NCI-H524 (cell line): ENCODE data around the gene RDH14.
A peak's percentile ranks its signal among the peaks of the same experiment; 100 is the strongest.

Experiments used
- DNase-seq, 2 experiments: peaks; one replicate each; lab custom pipeline; 2025; lab: John Stamatoyannopoulos, UW

The RDH14 gene

DNA sequence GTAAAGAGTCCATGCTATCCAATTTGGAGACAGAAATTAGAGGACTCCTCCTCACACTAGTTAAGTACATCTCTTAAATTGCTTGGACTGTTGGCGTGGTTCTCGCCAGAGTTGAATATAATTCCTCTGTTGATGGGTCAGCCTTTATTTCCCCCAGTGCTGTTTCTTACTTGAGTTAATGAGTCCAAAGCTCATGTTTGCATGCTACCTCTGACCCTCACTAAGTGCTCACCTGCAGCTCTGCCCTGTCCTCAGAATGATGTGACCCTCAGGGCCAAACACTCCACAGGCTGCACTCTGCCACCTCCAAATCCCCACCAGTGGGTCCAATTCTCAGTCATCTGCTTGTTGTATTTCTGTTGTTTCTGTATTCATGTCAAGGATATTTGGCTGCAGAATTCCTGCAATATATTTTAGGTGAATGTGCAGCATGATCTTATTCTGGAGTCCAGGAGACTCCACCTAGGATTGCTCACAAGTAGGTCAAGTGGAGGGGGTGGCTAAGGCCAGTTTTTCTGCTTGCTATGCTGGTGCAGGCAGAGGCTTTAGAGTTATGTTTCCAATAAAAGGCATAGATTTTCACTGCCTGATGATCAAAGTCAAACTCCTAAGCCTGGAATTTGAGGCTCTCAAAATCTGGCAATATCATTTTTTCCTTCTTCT, 37.8 kb downstream of the RDH14 start:
- no peak for DNase-seq

DNA sequence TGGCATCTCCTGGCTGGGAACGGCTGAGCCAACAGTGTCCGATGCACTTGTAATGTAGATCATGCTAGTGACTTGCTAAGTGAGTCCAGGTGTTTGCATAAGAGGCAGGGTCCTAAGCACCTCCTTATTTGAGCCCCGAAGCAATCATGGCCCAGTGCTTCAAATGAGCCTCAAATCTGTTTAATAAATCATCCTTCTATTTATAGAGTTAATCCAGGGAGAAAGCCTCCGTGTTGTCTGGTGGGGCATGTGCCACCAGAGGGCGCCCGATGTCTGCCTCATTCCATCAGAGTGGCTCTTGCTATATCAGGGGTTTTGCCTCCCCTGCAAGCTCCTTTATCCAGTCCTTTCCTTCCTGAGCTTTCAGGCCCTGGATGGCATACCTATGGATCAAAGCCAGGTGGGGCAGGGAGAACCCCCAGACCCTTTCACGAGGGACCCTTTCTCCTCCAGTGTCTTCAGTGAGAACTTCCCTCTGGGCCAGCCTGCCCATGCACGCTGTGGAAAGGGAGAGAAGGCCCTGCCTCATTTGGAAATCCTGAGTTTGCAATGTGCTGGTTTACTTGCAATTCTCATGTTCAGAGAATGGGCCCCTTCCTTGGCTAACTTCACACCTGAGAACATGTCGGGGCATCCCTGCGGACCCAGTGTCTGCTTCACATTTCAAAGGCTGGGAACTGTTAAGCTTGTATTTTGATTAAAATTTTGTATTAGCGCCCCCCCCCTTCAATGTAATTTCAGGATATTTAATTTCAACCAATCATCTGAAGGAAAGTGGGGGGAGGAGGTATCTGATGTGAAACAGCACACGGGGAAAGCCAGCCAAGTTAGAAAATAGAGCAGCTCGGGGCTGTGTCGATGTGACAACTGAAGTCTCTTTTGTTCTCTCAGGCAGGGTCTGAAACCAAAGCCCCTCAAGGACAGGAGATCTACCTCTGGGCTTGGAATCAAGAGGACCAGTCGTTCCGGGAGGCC, 39.7 kb downstream of the RDH14 start:
- DNase-seq = peak; percentile 71 to 92

DNA sequence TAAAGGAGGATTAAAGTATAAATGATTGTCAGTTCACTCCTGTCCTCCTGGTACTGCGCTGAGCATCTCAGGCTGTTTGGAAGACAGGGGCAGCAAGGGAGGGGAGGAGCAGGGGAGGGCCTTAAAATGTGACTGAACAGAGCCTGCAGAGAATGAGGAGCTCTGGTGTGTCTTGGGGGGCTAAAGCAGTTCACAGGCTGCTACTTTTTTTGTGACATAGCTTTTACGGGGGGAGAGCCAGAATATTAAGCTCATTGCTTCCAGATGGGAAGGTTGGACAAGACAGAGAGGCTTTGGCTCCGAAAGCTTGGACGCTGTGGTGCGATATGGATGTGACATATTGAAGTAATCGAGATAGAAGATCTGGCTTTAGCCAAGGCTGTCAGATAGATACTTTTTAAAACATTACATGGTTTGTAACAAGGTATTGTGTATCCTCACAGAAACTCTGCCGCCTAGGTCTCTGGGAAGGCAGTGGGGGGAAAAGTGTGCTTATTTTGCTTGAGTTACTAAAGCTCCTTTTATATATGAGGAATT, 40.5 kb downstream of the RDH14 start:
- peak in 1 of 2 experiments; percentile 21 for DNase-seq

DNA sequence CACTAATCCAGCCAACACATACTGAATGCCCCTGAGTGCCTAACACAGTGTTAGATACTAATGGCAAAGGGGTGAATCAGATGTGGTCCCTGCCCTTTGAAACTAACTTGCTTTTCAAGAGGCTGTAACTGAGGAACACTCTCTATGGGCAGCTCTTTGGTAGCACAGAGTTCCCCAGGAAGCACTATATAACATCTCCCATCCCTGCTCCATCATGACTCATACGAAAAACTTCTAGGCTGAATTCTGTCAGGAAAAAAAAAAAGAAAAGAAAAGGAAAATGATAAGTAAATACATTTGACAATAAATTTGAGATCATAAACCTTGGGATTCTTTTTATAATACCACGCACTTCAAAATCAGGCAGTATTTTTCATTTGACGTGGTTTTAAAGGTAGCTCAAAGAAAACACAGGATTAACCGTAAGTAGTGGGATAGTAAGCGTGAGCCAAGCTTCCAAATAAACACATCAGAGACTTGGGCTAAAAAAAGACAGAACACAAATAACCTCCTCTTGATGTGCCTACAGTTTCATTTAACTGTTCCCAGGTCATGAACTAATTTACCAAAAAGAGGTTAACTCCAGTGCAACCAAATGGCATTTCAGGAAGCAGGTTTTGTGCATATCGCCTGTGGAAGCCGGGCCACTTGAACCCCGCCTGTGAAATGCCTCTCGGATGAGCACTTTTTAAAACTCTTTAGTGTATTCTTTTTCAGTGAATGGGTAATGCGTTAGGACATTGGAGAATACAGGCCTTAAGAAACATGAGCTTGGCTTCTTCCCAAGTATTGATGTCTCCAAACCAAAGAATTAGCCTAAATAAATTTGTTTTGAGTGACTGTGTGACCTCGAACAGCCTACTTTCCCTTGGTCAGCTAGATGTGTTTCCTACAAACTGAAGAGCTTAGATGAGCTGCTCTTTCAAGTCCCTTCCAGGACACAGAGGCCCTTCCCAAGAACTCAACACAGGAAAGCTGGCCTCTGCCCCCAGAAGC, 42.0 kb downstream of the RDH14 start:
- no peak for DNase-seq

DNA sequence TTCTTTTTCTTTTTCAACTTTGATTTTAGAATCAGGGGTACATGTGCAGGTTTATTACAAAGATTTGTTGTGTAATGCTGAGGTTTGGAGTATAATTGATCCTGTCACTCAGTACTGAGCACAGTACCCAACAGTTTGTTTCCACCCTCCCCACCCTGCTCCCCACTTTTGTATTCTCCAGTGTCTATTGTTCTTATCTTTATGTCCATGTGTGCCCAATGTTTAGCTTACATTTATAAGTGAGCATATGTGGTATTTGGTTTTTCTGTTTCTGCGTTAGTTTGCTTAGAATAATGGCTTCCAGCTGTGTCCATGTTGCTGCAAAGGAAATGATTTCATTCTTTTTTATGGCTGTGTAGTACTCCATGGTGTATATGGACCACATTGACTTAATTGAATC, 43.1 kb downstream of the RDH14 start:
- DNase-seq = no peak

DNA sequence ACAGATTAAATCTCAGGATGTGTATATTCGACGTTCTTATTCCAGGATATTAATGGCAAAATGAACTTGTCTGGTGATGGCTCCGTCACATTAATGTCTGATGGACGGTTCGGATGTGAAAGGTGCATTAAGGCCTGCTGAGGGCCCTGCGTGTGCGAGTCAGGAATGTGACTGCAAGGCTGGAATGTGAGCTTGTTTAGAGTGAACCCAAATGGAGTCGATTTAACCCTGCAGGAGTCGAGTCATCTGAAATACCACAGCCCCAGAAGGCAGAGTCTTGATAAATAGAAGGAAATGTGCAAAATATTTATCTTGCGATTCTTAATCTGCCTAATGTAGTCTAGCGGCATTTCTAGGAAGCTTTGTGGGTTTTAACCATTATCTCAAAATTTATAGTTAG, 44.3 kb downstream of the RDH14 start:
- DNase-seq = no peak

DNA sequence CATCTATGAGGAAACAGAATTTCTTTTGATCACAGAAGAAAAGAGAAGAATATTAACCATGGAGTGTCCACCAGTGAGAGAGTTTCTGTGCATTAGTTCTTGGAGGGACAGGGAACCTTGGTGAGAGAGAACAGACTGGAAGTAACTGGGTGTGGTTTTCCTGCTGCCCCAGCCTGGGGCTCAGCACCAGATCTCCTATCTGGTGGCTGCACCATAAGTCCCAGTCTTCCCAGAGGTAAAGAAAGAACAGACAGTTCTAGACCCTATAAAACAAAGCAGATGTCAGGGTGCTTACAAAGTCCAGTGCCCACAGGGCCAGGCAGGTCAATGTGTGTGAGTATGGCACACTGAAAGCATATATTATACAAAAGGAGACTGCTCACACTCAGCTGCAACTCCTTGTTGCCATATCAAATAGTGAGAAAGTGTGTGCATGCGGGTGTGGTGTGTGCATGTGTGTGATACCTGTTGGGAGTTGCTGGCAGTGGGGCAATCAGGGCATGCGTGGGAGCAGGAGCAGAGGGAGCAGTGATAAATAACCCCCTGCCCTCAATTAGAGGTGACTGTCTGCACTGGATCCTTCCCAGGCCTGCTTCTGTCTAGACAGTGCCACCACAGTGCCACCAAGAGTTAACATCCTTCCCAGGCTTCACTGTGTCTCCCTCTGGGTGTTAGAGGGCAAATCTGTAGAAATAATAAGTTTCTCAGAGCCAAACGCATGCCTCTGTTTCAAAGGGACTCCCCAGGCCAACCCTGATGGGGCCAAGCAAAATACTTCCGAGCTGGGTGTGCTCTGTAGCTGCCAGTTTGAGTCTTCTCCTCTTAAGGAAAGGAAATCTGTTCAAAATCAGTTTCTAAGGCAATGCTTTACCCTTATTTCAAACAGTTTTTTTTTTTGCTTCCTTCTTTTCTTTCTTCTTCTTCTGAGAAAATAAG, 45.7 kb downstream of the RDH14 start:
- no peak for DNase-seq

DNA sequence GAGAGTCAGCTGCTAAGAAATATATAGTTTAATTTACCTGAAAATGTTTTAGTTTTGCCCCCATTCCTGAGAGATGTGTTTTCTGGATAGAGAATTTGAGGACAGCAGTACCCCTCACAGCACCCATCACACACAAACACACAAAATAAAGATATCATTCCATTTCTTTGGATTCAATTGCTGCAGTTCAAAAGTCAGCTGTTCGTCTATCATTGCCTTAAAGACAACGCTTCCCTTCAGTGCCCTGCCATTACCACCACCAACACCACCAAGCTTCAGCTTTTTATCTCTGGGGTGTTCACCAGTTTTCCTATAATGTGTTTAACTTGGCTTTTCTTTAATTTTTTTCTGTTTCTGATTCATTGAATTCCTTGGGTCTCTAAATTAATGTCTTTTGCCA, 49.7 kb downstream of the RDH14 start:
- DNase-seq = no peak

DNA sequence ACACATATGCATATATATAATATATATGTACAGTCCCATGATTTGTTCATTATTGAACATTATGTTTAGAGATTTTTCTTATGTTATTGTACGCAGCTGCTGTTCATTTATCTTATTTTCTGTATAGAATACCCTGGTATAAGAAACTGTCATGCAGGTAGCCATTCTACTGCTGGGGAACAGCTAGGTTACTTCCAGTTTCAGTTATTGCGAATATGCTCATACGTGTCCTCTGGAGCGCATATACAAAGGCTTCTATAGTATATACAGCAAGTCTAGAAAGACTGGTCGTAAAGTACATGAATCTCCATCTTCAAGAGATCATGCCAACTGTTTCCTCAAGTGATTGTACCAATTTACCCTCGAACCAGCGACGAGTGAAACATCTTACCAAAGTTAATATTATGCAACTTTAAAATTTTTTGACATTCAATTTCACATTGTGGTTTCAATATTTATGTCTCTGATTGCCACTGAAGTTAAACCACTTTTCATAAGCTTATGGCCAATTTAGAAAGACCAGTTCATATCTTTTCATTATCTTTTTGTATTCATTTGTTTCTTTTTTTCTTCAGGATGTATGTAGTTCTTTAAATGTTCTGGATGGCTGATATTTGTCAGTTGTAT, 53.5 kb downstream of the RDH14 start:
- no peak for DNase-seq

DNA sequence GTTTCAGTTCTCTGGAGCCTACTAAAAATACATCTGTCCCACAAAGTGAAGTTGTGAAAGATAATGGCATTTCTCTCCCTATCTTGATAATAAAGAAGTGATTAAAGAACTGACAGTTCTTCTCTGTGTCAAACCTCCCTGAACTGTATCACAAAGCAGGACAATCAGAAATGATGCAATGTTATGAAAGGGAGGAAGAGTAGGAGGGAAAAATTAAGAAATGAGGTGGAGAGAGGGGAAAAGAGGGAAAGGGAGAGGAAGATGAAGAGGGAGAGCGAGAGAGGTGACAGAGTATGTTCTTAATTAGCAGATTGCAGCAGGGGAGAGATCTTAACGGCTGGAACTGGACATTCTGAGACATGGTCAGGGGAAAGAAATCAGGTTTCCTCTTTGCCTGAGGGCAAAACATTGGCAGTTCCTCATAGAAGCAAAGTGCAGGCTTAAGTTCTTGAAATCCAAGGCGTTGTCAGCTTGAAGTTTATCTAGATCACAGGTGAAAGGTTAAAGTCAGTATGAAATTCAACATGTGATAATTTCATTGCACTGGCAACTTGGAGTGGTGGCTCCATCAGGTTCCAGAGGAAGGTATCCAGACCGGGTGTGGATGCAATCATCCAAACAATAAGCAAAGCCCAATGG, 54.6 kb downstream of the RDH14 start:
- no peak for DNase-seq
